Hematopoietic multipotent progenitor cell treated with erythropoietin and hydrocortisone succinate and interleukin-3 and kit ligand, for 8 days (in vitro differentiated cells): ENCODE results near the gene MORC2.

Source experiments
- DNase-seq: peaks from one replicate; pipeline ENCODE4 v3.0.0-alpha.2; 2015

MORC2 gene

DNA sequence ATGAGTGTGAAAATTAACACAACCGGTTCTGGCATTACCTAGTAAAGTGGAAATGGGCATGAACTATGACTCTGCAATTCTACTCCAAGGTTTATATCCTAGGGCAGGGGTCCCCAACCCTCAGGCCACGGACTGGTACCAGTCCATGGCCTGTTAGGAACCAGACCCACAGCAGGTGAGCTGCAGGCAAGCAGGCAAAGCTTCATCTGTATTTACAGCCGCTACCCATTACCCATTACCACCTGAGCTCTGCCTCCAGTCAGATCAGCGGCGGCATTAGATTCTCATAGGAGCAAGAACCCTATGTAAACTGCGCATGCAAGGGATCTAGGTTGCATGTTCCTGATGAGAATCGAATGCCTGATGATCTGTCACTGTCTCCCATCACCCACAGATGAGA, 49.8 kb downstream of the MORC2 start:
- no peak for DNase-seq

GRCh38 chr22:30910358-30910757, 58.2 kb downstream of the MORC2 start:
- no peak for DNase-seq

DNA sequence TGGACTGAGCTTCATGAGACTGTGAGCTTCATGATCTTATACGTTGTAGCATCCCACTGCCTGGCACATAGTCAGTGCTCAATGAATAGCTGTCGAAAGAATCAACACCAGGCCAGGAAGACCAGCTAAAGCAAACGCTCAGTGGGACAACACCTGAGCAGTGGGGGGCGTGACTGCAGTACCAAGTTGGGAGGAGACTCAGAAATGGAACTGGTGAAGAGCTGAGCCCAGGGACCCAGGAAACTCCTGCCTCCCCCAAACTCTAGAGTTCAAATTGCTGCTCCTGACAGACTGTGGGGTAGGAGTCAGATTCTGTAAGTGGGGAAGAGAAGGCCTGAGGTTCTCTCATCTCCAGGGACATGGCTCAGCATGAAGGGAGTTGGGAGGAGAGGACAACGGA, 59.3 kb downstream of the MORC2 start:
- no peak for DNase-seq

DNA sequence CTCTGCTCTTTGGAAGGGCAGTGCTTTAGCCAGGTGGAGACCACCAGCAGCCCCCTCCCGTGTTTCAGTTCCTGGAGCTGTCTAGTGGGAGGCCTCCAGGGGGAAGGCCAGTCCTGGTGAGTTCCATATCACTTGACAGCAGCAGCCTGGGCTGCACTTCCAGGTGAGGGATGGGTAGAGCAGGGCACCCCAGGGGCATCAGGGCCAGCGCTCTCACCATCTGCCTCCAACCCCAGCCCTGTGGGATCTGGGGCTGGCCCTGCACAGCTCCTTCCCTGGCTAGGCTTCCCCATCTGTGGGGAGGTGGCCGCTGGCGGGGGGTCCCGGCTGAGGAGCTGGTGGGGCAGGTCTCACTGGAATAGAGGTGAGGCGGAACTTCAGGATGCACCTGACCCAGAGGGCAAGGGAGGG, 60.5 kb downstream of the MORC2 start:
- DNase-seq, result no peak

DNA sequence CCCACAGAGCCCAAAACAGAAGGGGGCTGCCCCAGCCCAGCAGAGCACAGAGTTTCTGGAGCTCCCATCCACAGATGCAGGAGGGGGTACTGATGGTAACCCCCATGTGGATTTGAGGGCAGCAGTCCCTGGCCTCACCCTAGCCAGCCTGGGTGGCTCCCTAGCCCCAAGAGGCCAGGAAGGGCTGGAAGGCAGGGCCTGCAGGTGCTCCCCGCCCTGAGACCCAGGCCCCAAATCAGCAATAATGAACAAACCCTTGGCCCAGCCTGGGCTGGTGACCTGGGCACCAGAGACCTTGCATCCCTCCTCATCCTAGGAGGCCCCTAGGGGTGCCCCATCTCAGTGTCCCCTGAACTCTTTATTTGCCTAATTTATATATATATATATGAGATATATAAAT, 61.6 kb downstream of the MORC2 start:
- DNase-seq, result no peak

DNA sequence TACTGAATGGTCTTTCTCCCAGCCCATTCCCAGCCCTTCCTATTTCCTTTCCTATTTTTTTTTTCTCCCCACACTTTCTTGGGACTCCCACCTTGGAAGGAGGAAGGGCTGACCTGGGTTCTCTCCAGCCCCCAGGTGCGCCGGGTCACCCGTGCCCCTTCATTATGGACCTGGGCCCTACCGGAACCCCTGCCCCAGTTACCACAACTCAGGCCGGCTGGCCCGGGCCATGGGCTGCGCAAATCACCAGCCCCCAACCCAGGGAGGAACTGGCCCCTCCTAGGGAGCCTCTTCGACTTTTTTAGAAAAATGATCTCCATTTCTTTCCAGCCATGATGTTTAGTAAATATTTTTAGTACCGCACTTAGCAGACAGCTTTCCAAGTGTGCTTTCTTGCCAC, 62.2 kb downstream of the MORC2 start:
- no peak for DNase-seq

GRCh38 chr22:30905696-30906341, 62.8 kb downstream of the MORC2 start:
- DNase-seq, result no peak

GRCh38 chr22:30903876-30904460, 64.6 kb downstream of the MORC2 start:
- DNase-seq, result no peak

DNA sequence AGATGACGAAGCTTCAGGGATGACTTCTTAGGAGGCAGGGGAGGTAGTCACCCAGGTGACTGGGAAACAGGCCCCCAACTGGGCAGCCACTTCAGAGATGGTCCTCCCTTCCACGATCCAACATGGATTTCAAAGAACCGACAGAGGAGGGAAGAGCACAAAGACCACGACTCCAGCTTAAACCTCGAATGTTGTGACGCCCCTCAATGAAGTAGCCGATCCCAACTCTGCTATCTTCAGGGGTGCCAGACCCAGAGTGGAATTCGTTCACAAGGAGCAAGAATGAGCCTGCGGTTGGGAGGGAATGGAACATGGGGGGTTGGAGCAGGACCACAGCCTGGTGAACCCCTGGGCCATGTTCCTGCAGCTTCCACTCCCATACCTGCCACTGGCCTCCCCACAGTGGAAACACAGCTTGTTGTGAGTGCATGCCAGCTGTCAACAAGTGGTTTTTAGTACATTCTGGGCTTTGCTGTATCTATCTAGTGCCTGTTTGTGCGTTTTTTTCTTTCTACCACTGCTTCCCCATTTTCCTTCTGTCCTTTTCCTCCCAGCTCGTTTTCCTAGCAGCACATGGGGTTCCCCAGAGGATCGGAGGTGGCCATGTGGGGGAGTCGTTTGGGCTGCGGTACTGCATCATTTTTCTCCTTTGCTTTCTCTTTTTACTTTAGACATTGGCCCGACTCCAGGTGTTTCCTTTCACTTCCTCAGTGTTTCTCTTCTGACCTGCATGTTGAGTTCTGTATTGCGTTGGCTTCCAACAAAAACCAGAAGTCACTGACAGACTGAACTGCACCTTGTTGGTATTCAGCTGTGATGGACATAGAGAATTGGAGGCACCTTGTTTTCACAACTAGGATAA, 65.8 kb downstream of the MORC2 start:
- DNase-seq, result no peak

DNA sequence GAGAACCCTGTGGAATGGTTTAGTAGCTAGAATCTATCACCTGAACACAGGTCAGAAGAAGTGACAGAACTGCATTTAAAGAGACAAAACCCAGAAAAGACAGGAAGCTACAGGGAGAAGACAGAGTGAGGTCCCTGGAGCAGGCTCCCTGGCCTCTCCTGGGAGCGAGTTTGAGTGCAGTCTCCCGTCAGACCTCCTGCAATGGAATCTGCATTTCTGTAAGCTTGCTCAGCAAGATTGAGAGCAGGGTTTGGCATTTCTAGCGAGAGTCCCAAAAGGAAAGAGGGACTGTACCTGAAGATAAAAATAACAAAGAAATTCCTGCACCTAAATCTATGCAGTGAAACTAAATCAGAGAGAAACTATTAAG, 74.2 kb downstream of the MORC2 start:
- no peak for DNase-seq

GRCh38 chr22:30893434-30894370, 74.9 kb downstream of the MORC2 start:
- no peak for DNase-seq

DNA sequence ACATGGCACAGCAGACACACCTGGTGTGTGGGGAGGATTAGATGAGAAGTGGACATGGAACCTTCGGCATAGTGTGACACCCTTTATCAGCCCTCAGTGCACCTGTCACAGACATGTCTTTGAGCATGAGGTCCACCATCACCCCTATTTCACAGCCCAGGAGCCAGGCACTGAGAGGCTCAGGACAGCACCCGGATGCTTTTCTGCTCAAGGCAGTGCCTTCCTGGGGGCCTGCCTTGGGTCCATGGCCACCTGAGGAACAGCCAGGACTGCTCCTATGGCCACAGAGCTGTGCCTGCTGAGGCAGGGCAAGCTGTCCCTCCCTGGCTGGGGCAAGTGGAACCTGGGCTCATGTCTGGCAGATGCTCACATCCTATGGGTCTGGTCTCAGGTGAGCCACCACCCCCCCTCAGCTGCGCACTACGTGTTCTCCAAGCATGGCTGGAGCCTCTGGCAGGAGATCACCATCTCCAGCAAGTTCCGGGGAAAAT, 75.8 kb downstream of the MORC2 start:
- no peak for DNase-seq

DNA sequence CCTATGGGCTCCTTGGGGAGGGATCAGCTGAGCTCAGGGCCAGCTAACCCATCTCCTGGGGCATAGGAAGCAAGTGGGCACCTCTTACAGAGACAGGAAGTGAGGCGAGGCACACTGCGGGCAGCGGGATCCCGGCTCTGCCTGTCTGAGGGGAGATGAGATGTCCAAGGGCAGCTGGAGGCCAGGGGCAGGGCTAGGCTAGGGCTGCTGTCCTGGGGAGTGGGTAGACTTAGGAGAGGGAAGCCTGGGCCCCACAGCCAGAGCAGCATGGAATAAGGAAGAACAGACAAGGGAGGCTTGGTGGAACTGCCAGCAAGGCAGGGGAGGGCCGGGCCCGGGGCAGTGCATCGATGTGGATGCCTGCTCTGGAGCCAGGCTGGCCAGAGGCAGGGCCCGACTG, 76.3 kb downstream of the MORC2 start:
- no peak for DNase-seq

DNA sequence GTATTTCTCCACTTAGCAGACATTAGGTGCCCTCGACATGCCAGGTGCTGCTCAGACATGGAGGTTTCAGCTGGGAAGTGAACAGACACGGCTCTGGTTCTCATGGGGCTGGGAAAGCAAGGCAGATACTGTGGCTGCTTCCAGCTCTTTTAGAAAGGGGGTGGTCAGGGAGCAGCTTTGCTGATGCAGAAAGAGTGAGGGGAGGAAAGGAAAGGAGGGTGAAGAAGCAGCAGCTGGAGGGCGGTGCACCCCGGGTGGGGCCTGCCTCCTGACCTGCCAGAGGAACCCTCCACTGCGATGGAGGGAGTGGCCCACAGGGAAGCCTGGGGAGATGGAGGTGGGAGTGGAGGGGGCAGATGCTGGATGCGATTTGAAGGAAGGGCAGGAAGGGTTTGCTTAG, 76.8 kb downstream of the MORC2 start:
- no peak for DNase-seq

DNA sequence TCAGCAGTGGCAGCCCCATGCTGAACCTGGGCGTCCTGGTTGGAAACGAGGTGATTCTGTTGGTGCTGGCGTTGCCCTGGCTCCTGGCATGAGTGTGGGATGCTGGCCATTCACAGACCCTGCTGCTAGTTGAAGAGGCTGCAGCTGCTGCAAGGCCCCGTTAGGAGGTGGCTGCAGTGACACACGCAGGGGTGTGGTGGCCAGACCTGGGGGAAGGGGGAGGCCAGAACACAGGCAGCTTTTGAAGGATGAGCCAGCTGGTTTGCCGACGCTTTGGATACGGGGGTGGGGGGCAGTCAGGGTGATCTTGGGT, 77.2 kb downstream of the MORC2 start:
- no peak for DNase-seq

DNA sequence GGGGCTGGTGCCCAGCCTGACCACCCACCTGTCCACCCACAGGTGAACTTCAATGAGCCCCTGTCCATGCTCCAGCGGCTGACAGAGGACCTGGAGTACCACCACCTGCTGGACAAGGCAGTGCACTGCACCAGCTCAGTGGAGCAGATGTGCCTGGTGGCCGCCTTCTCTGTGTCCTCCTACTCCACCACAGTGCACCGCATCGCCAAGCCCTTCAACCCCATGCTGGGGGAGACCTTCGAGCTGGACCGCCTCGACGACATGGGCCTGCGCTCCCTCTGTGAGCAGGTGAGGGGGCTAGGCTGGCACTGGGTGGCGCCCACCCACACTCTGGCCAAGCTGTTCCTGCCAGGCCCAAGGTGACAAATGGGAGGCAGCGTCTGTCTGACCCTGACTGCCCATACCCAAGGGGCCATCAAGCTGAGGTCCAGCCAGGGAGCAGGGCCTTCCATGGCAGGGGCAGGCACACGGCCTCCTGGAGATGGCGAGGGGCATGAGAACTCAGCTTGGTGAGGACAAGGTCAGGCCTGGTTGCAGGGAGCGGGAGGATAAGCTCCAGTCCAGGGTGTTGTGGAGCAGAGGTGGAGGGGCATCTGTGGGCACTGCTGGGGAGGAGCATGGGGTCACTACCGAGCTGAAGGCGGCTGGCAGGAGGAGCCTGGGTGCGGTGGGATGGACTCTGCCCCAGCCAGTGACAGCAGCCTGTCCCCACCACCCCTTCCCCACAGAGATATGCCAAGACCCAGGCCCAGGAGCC, 77.7 kb downstream of the MORC2 start:
- peak; percentile 35 for DNase-seq

DNA sequence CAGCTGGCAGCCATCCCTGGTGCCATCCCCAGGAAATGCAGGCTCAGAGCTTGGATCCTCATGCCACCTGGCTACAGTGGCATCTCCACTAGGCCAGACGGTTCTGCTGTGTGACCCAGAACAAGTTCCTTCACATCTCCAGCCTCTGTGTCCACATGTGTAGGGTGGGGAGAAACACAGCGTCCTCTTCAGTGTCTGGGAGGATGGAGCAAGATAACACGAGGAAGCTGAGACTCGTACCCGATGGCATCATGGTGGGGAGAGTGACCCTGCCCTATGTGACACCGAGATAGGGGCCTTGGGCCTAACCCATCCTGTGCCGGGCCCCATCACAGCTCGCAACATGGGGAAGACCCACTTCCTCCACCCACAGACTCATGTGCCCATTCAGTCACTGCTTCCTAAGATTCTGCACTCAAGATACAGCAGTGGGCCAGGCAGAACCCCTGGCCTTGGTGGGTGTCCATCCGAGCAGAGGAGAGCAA, 78.5 kb downstream of the MORC2 start:
- DNase-seq, result no peak

DNA sequence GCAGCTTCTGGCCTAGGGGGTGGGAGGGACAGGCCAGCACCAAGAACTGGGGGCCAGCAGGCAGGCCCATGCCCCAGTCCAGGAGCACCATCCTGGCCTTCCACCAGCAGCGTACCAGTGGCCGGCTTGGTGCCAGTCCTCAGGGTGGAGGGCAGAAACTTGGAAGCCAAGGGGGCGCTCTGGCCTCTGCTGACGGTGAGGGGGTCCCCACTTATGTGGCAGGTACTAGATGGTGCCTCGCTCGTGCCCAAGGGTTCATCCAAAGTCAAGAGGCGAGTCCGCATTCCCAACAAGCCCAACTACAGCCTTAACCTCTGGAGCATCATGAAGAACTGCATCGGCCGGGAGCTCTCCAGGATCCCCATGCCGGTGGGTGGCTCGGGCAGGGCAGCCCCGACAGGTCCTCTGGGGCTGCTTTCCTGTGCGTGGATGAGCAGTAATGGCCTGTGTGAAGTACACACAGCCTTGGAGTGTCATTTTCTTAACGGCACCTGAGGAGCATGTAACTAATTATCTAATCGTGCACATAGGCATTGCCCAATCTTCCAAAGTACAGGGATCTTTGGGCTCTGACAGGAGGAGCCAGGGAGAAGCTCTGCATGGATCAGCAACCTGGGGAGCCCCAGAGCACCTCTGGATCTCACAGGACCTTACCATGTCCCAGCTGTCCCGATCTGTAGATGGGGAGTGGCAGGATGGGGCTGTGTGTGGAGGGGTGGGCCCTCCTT, 79.1 kb downstream of the MORC2 start:
- DNase-seq, result no peak

DNA sequence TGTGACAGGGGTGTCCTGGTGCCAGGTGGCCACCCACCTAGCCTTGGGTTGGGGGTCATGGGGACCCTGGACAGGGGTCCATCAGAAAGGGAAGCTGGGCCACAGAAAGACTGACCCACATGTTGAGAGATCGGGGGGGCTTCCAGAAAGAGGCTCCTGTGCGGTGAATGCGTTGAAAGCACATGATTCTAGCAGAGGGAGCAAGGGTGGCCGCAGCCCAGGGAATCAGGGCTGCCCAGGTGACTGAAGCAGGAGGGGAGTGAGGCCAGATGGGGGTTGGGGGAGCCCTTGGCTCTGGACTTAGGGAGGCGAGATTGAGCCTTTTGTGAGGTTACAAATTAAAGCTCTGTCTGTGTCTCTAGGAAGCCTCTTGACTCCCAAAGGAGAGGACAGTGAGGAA, 80.7 kb downstream of the MORC2 start:
- DNase-seq, result no peak

GRCh38 chr22:30887453-30887852, 81.1 kb downstream of the MORC2 start:
- DNase-seq, result peak; percentile 65

GRCh38 chr22:30885591-30885990, 83.0 kb downstream of the MORC2 start:
- DNase-seq, result no peak

DNA sequence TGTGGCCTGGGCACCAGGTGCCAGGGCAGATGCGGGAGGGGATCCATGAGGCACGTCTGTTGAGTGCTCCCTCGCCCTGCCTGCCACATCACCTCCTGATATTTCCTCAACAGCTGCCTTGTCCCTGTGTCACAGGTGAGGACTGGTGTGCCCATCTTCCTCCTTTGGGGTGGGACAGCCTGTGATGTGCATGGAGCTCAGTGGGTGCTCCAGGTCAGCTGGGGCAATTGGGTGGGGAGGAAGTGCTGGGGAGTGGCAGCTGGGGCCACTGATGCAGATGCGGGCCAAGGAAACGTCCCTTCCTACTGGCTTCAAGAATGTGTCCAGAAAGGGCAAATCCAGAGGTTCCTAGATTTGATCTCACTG, 83.6 kb downstream of the MORC2 start:
- no peak for DNase-seq
